HG03457 (cell line): ENCODE results near the gene MMD2.
"Not testable (repeated sequence)": the region's sequence is repeated elsewhere in the genome, so short reads cannot be mapped to it uniquely, and the experiment has no call there.

Source experiments
- ATAC-seq: cut with Tn5 transposase; IDR thresholded peaks from one replicate; pipeline ENCODE4 v1.9.1; 2021; ENCODE audit warnings: moderate number of reproducible peaks; ENCODE audit not compliant: unreplicated experiment

The MMD2 gene

GRCh38 chr7:4895766-4896165 is 63.2 kb downstream of the MMD2 start:
- no peak for ATAC-seq

GRCh38 chr7:4894482-4894881 is 64.5 kb downstream of the MMD2 start:
- ATAC-seq, result no peak

- no peak for ATAC-seq
Measured at GRCh38 chr7:4893929-4894475, 65.0 kb downstream of the MMD2 start.

GRCh38 chr7:4893188-4893587 is 65.8 kb downstream of the MMD2 start:
- not testable (repeated sequence) for ATAC-seq

- not testable (repeated sequence) for ATAC-seq
Measured at GRCh38 chr7:4891522-4891921, 67.5 kb downstream of the MMD2 start.

- ATAC-seq, result no peak
Measured at GRCh38 chr7:4889682-4890081, 69.3 kb downstream of the MMD2 start.

- ATAC-seq, result no peak
Measured at GRCh38 chr7:4888161-4888560, 70.8 kb downstream of the MMD2 start.

- ATAC-seq, result no peak
Measured at GRCh38 chr7:4886671-4887070, 72.3 kb downstream of the MMD2 start.

- no peak for ATAC-seq
Measured at GRCh38 chr7:4885317-4885807, 73.6 kb downstream of the MMD2 start.

- ATAC-seq, result no peak
Measured at GRCh38 chr7:4884164-4884563, 74.8 kb downstream of the MMD2 start.

- no peak for ATAC-seq
Measured at GRCh38 chr7:4883372-4884144, 75.4 kb downstream of the MMD2 start, which contains the start of gene RADIL. Gene RADIL, minus strand, starts transcription at chr7:4883716. Its CDS starts 5,577 bp downstream, at chr7:4878139.

GRCh38 chr7:4883033-4883371 is 76.0 kb downstream of the MMD2 start:
- no peak for ATAC-seq

GRCh38 chr7:4882169-4883032 is 76.6 kb downstream of the MMD2 start:
- ATAC-seq, result no peak

- ATAC-seq, result no peak
Measured at GRCh38 chr7:4880218-4880617, 78.8 kb downstream of the MMD2 start.

- no peak for ATAC-seq
Measured at GRCh38 chr7:4879396-4880081, 79.4 kb downstream of the MMD2 start.

GRCh38 chr7:4878336-4879335 is 80.4 kb downstream of the MMD2 start:
- ATAC-seq, result no peak

- ATAC-seq, result no peak
Measured at GRCh38 chr7:4876586-4876985, 82.4 kb downstream of the MMD2 start.

- no peak for ATAC-seq
Measured at GRCh38 chr7:4875391-4875790, 83.6 kb downstream of the MMD2 start.

GRCh38 chr7:4873071-4873944 is 85.7 kb downstream of the MMD2 start:
- ATAC-seq, result no peak
